ENCODE data around the gene SPTBN5.

SPTBN5 gene

DNA sequence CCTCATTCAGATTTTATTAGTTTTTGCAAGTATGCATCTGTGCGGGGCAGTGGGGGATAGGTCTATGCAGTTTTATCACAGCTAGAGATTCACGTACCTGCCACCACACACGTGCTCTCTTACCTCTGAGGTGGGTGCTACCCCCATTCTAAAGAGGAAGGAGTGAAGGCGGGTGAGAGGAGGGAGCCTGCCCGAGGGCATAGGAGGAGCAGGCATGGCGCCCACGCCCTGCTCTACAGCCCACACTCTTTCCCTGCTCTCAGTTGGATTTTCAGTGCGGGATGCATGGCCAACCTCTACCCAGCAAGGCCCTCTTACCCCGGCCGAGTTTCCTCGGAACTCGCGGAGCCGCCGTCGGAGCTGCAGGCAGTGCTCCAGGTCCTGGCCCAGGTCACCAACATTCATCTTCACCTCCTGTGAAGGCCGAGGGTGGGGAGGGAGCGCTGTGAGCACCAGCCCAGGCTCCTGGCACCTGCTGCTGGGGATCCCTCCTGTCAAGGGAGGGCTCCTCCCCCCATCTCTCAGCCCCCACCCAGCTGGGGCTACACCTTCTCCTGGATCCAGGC, 28.3 kb downstream of the SPTBN5 start:
- DNase-seq: no peak

DNA sequence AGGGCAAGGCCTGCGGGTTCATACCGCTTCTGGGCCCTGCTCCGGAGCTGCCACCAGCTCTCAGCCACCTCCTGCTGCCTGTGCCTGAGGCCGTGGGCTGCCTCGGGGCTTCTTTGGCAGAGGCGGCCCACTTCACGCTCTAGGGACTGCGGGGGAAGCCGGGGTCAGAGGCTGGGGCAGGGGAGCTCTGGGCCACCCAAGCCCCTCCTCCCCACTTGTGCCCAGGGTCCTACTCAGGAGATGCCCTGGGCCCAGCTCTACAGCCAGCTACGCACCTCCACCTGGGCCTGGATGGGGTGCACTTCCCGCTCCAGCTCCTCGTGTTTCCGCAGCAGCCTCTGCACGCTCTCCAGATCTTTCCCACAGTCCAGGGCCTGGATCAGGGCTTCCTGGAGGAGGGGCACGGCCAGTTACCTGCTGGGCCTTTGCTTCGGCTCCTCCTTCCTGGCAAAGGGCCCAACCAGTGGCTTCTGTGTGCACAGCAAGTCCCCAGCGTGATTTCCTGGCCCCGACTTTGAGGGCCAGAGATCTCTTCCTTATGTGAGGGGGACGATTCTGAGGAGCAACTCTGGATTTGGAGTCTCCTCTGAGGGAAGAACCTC, 31.2 kb downstream of the SPTBN5 start:
- peak; percentile 5 for DNase-seq

DNA sequence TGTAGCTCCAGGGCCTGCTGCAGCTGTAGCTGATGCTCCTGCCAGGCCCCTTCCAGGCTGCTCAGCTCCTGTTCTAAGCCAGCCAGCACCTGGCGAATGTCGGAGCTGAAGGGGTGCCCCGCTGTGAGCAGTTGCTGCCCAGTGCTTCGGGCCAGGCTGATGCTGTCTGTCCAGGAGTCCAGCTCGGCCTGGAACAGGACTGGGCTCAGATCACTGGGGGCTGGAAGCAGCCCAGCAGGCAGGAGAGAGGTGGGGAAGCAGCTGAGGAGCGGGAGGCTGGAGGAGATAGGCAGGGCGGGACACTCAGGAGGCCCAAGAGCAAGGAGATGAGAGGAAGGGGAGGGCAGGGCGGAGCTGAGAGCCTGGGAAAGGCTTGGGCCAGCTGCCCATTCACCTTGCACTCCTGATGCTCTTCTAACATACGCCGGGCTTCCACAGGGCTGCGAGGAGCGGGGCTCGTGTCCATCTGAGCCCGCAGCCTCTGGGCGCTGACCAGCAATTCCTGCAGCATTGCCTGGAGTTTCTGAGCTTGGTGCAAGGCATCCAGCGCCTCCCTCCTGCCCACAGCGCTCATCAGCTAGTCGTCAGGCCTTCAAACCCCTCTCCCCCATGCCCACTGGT, 32.0 kb downstream of the SPTBN5 start:
- no peak for DNase-seq

DNA sequence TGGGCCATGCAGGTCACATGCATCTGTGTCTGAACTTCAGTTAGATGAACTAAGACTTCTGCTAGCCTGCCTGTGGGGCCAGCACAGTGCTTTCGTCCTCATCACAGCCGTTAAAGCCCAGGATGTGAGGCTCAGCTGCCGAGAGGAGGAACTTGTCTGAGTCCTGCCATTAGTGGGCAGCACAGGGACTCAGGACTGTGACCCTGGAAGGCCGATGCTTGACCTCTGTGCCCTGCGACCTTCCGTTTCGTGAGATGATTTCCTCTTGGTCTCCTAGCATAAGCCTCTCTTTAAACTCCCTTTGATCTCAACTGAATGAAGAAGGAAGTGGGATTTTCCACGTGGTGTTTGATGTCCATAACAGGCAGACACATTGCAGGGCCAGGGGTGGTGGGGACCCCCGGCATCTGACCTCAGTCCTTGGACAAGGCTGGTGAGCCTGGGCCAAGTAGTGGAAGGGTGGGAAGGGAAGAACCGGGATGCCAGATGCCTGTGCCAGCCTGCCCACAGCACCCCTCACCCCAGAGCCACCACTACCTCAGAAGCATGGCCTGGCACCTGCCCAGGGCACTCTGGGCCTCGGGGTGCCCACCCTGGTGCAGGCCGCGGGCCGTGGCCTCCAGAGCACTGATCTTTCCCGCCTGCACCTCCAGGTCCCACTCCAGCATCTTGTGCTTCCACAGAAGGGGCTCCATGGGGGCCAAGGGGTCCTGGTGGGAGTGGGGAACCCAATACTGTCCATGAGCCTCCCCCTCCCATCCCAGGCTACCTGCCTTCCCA, 33.6 kb downstream of the SPTBN5 start:
- no peak for DNase-seq

DNA sequence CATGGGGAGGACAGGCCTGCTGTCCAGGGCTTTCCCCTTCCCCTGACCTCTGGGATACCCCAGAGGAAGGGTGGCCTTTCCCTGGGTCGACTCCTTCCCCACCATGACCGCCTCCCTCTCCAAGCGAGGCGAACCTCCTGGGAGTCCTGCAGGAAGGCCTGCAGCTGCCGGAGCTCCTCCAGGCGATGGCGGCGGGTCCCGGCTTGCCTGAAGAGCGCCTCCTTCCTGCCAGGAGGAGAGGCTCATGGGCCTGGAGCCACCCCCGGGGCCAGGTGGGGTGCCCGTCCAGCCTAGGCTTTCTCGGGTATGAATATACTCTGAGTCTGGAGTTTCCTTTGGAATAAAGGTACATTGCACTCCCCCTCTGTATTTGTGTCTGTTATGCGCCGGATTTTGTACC, 35.1 kb downstream of the SPTBN5 start:
- DNase-seq: no peak

DNA sequence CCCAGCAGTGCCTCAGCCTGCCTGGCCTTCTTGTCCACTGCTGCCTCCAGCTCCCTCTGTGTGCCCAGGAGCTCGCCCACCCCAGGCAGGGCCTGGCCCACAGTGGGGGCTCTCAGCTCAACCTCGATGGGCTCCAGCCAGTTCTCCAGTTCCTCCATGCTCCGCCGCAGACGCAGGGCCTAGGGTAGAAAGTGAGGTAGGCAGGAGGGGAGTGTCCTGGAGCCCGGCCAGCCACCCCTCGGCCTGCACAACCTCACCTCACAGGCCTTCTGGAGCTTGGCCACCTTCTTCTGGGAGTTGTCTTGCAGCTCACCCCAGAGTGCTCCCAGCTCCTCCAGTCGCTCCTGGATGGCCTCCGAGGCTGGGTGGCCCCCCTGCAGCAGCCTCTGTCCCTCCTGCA, 36.5 kb downstream of the SPTBN5 start:
- DNase-seq: no peak

DNA sequence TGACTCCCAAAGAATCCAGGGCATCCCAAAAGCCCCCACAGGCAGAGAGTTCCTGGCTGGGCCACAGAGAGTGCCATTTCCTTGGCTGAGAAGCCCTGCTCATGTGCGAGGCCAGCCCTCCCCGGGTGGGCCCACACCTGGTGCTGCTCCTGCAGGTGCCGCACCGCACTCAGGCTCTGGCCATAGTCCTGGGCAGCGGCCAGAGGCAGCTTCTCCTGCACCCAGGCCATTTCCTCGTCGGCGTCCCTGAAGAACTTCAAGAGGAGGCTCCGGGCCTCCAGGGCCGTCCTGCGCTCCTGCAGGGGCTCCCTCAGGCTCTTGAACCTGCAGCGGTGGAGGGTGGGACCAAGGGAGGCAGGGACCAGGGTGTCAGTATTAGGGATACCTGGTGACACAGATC, 37.1 kb downstream of the SPTBN5 start:
- no peak for DNase-seq

DNA sequence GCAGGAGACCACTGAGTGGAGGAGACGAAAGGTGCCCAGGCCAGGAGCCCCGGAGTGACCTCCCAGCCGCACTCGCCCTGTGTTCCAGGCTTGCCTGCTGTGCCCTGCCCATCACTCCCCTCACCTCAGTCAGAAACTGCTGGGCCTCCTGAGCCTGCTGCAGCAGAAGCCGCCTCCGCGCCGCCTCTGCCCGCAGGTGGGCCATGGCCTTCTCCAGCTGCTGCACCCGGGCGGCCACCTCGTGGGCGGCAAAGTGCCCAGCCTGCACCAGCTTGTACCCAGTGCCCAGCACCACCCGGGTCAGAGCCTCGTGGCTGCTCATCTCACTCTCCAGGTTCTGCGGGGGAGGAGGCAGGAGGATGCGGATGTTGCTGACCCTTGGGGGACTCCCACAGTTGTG, 37.6 kb downstream of the SPTBN5 start:
- DNase-seq: no peak

DNA sequence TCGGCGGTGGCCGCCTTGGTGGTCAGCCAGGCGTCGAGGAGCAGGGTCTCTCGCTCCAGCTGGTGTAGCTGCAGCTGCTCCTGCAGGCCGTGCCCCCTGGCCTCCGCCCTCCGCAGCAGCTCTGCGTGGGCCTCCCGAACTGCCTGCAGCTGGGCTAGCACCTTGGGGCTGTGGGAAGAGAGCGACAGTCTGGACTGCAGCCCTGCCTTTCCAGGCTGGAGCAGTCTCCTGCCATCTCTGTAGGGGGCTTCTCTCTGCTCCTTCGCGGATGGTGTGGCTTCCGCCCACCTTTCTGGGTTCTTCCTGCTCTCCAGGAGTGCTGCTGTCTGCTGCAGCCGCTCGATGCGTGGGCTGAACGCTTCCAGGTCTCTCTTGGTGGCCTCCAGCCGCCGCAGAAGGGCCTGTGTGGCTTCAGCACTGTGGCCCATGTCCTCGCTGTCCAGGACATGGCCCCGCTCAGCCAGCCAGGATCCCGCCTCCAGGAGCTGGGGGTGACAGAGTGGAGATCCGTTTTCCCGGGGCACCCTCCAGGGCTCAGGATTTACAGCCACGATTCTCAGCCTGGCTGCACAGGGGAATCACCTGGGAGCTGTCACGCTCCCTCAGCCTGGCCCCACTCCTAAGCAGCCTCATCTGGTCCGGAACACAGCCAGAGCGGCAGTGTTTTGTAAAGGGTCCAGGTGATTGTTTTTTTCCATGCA, 38.4 kb downstream of the SPTBN5 start:
- DNase-seq: no peak

DNA sequence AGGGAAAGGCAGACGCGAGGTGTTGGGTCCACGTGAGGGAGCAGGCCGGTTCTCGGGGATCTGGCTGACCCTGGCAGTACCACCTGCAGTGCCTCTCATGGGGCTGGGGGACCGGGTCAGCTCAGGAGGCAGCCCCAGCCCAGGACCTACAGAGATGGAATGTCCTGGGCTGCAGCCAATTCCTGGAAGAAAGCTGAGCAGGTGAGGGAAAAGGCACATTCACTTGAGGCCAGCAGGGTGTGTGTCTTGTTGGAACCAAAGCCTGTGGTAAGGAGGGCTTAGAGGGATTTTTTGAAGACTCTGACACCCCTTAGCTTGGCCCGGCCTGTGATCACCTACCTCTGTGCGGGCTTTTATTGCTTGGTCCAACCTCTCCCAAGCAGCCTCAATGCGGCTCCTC, 39.4 kb downstream of the SPTBN5 start:
- no peak for DNase-seq

DNA sequence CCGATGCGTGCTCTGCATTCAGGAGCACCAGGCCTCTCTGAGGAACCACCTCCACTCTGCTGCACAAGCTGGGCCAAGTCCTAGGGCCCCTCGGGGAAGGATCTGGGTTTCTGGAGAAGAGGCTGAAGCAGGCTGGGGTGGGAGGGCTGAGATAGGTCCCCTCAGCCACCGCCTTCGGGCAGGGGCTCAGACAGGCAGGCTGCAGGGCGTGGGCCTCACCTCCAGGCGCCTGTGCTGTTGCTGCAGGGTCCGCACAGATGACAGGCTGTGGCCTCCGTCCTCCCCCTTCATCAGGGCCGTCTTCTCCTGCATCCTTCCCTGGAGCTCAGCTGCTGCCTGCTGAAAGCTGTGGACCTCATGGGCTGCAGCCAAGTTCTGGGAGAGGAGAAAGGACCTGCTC, 40.0 kb downstream of the SPTBN5 start:
- no peak for DNase-seq

DNA sequence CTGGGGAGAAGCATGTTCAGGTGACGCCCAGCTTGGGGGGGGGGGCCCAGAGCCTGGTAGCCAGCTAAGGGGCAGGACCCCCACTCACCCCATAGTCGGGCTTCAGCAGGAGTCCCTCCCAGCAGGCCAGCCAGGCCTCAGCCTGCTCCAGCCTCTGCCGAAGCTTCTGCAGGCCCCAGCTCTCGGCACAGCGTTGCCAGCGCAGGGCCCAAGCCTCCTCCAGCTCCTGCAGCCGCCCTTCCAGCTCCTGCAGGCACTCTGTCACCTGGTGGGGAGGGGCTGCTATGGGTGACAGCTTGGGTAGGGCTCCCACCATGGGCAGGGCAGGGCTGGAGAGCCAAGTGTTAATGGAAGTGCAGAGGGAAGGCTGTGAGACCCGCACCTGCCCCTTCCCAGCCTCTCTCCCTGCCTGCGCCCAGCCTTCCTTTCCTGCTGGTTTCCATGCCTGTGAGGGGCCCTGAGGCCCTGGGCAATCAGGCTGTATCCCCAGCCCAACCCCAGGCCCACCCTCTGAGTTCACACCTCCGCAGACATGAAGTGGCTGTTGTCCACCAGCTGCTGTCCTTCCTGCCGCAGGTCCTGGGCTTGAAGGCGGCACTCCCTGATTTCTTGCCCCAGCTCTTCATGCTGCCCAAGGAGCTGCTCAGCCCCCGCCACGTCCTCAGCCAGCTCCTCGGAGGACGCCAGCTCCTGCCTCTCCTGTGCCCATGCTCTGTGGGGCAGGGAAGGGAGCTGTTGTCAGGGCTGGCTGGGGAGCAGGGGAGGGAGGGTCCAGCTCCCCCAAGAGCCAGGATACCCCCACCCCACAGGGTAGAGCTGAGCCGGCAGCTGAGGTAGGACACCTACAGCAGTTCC, 40.9 kb downstream of the SPTBN5 start:
- DNase-seq: no peak

DNA sequence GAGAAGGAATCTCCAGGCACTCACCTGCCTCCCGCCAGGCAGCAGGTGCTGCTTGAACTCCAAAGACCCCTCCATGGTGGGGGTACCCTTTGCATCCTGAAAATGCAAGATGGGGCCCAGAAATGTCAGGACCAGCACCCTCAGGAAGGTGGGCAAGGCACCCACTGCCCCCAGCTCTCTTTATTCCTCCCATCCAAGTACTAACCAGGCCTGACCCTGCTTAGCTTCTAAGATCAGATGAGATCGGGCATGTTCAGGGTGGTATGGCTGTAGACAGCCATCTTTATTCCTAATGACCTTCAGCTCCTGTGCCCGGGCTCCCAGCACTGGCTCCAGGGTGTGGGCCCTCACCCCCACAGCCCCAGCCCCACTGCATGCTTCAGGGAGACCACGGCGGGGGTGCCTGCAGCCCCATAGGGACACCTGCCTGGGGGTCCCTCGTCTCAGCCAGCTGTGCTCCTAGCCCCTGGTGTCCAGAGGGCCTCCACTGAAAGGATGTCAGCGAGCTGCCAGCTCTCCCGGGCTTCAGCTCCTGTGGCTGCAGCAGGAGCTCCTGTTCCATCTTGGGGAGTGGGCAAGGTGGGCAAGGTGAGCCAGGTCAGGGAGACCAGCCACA, 42.0 kb downstream of the SPTBN5 start:
- DNase-seq: no peak

DNA sequence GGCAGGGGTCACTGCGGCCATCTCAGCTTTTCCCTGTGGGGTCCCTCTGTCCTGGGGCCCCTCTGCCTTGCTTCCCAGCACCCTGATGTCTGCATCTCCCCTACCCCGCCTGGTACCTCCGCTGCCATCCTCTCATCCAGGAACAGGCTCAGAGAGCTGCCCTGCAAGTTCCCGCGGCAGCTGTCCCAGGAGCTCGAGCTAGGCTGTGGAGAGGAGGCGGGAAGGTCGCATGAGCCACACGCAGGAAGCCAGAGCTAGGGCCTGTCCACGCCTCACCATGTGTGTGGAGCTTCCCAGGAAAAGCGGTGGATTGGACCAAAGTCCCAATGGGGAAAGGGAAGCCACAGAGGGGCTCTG, 42.7 kb downstream of the SPTBN5 start:
- DNase-seq: no peak

DNA sequence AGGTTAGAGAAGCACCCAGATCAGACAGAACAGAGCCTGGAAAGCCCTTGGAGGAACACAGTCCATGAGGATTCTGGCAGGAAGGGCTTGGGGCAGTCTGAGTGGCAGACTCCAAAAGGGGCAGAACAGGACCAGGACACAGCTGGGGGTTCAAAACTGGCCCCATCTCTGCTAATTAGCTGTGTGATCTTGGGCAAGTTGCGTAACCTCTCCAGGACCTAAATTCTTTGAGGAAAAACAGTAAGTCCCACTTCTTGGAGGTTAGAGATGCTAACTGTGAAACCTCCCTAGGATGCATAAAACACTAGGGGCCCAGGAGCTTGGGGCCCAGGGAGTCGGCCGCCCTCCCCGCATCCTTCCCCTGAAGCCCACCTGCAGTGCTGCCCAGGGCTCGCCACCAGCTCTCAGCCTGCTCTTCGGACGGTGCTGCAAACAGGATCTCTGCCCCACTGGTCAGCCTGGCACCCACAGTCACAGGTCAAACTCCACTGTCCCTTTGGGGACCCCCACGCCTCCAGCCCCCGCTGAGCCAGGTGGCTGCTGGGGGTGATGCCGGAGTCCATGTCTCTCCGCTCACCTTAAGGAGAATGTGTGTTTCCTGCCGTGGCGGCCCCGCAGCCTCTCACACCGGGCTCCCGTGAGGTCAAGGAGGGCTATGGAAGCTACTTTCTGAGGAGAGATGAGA, 43.2 kb downstream of the SPTBN5 start:
- DNase-seq: no peak

DNA sequence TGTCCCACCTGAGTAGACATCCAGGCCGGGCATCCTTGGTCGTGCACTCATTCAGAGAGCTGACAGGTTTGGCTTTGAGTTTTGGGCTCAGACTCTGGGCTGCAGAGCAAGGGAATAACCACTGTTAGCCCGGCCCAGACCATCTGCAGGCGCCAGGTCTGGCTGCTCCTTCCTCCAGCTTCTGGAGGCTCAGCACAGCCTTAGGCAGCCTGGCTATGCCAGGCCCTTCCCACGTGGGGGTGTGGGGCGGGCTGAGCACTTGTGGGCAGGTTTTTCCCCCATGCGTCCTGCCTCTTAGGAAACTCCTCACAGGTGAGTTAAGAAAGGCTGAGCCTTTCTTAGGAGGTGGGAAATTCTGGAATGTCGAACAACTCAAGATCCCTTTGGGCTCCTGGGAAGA, 44.0 kb downstream of the SPTBN5 start:
- no peak for DNase-seq

DNA sequence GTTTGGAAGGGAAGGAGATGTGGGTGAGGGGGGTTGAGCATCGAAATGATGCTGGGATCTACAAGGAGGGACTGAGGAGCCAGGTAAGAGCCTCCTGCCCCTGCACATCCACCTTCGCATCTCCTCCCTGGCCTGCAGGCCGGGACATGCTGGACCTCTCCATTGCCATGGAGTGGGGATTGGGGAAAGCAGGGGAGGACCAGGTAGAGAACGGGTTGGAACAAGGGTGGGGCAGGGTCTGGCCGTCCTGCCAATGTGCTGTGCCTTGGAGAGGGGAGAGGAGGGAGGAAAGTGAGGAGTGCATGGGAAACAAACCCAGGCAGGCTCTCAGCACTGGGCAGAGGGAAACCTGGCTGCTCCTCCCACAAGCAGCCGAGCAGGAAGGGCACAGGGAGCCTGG, 44.6 kb downstream of the SPTBN5 start:
- no peak for DNase-seq

DNA sequence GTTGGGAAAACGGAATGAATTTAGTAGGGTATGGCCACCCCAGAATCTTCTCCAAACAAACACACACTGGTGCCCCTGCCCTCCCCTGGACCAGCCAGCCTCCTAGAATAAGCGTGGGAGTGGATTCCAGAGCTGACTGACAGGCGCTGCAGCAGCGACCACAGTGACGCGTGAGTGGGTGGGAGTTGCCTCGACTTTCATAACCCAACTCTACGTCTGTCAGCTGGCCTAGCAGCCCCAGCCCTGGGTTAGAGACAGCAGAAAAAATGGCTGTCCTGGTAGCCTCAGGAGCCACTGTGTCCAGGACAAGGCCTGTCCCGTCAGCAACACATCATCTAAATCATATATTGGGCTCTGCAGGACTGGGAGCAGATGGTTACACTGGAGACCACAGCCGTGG, 45.2 kb downstream of the SPTBN5 start:
- DNase-seq: no peak

DNA sequence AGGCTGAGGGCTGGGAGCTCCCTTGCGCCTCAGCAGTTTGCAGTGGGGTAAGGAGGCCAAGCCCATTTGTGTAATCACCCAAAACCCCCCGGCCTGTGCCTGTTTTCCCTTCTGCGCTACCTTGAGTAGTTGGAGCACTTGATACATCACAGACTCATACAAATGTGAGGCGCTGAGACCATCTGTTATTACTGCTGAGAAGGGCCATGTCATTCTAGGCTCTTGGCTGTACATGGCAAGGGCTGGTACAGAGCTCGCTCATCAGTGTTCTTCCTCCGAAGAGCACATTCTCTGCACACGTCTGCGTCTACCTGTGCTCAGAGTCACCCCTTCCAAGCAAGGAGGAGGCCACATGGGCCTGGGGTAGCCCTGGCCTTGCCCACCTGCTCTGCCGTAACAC, 45.9 kb downstream of the SPTBN5 start:
- no peak for DNase-seq

DNA sequence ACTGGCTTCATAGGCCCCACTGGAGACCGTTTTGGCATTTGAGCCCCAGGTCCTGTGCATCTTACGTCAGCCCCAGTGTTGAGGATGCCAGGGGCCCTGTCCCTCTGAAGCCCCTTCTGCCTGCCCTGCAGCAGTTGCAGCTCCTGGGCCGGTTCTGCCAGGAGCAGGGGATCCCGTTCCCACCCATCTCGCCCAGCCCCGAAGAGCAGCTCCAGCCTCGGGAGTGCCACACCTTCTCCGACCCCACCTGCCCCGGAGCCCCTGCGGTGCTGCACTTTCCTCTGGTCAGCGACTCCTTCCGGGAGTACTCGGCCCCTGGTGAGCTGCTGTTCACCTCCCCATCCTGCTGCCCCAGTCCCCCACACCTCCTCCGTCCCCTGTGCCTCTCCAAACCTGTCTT, 46.6 kb downstream of the SPTBN5 start:
- DNase-seq: no peak

DNA sequence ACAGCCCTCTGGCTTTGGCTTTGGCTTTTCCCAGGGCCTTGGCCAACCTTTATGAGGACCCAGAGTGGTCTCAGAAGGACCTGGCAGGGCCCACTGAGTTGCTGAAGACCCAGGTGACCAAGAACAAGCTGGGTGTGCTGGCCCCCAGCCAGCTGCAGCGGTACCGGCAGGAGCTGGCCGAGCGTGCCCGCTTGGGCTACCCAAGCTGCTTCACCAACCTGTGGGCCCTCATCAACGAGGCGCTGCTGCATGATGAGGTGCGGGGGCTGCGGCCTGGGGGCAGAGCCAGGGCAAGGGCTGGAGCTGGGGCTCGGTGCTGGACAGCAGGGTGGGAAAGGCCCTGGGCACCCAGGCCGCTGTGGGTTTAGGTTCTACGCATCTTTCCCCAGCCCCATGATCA, 49.0 kb downstream of the SPTBN5 start:
- DNase-seq: no peak
